DOHH2 (cell line): ENCODE data around the gene LRRC38.

Experiments
- H3F3A ChIP-seq: fragments of 200-600 bp; sonication (generic), shearing (Covaris generic); 2 replicates; pipeline ENCODE4 v1.6.0; 2016; ENCODE audit warnings: antibody characterized with exemption, mild to moderate bottlenecking; ENCODE audit not compliant: control insufficient read depth, insufficient read depth
- H3K27ac ChIP-seq: fragments of 200-600 bp; sonication (generic); 2 replicates; pipeline ENCODE4 v1.5.1; 2014; ENCODE audit warnings: low read depth, mild to moderate bottlenecking, low read length, moderate library complexity
- H3K27me3 ChIP-seq: fragments of 200-600 bp; sonication (generic); 2 replicates; pipeline ENCODE4 v1.6.1; 2014; ENCODE audit warnings: mild to moderate bottlenecking, low read length, mixed read lengths; ENCODE audit not compliant: control insufficient read depth
- H3K36me3 ChIP-seq: fragments of 200-600 bp; sonication (generic); 2 replicates; pipeline ENCODE4 v1.6.1; 2014; ENCODE audit warnings: mild to moderate bottlenecking, low read length, moderate library complexity, mixed read lengths; ENCODE audit not compliant: control insufficient read depth
- H3K4me1 ChIP-seq: fragments of 200-600 bp; sonication (generic); 2 replicates; pipeline ENCODE4 v1.6.1; 2014; ENCODE audit warnings: mild to moderate bottlenecking, low read length, mixed read lengths; ENCODE audit not compliant: control insufficient read depth
- H3K4me2 ChIP-seq: fragments of 200-600 bp; sonication (generic); 2 replicates; pipeline ENCODE4 v1.6.0; 2014; ENCODE audit warnings: mild to moderate bottlenecking, low read length, moderate library complexity
- H3K4me3 ChIP-seq: fragments of 200-600 bp; sonication (generic); 2 replicates; pipeline ENCODE4 v1.5.1; 2014; ENCODE audit warnings: mild to moderate bottlenecking, low read length, mixed read lengths
- H3K79me2 ChIP-seq: fragments of 200-600 bp; sonication (generic); 2 replicates; pipeline ENCODE4 v1.6.1; 2014; ENCODE audit warnings: mild to moderate bottlenecking, low read length, mixed read lengths; ENCODE audit not compliant: control insufficient read depth
- H3K9me2 ChIP-seq: fragments of 200-600 bp; sonication (generic); replicated peaks from 2 replicates; pipeline ENCODE4 v1.6.1; 2014; ENCODE audit warnings: mild to moderate bottlenecking, low read length, mixed read lengths; ENCODE audit not compliant: control insufficient read depth
- H3K9me3 ChIP-seq: fragments of 200-600 bp; sonication (generic); 2 replicates; pipeline ENCODE4 v1.6.1; 2014; ENCODE audit warnings: antibody characterized with exemption, low read length, mixed read lengths; ENCODE audit not compliant: control insufficient read depth, insufficient read depth
- H4K20me1 ChIP-seq: fragments of 200-600 bp; sonication (generic); 2 replicates; pipeline ENCODE4 v1.6.0; 2014; ENCODE audit warnings: low read depth, mild to moderate bottlenecking, antibody characterized with exemption, low read length, moderate library complexity; ENCODE audit not compliant: control insufficient read depth, insufficient read depth
- CTCF ChIP-seq: fragments of 200-600 bp; sonication (generic); IDR thresholded peaks from one replicate; pipeline ENCODE4 v1.5.1; 2014; ENCODE audit warnings: antibody characterized with exemption, mild to moderate bottlenecking, low read depth, low read length; ENCODE audit not compliant: poor library complexity, severe bottlenecking
- EZH2phosphoT487 ChIP-seq: fragments of 200-600 bp; sonication (generic); IDR thresholded peaks from 2 replicates; pipeline ENCODE4 v1.6.1; 2017; ENCODE audit warnings: borderline replicate concordance, mild to moderate bottlenecking, antibody characterized with exemption, low read length, moderate library complexity, mixed read lengths

LRRC38 gene

GRCh38 chr1:13554798-13555197 lies 41.0 kb upstream of the LRRC38 start:
- Histone ChIP-seq H3K4me3 (no peak overlapping the region), H3K27ac (no peak overlapping the region), H3K79me2 (no peaks in the 10 kb centered on the region), H3K27me3 (peaks cover 6% of the 10 kb centered on the region; the same call in 1 of the 2 replicates), H4K20me1 (no peaks in the 10 kb centered on the region), H3K4me2 (no peak overlapping the region), H3K4me1 (no peaks in the 10 kb centered on the region), H3K36me3 (no peaks in the 10 kb centered on the region), H3K9me3 (no peaks in the 10 kb centered on the region), H3K9me2 (no peaks in the 10 kb centered on the region), H3F3A (no peaks in the 10 kb centered on the region)
- TF ChIP-seq EZH2phosphoT487 (no peak), CTCF (no peak)

GRCh38 chr1:13550663-13551062 lies 36.9 kb upstream of the LRRC38 start:
- Histone ChIP-seq H3K36me3 (no peaks in the 10 kb centered on the region), H3K79me2 (no peaks in the 10 kb centered on the region), H3K27me3 (no peaks in the 10 kb centered on the region), H3K4me1 (no peaks in the 10 kb centered on the region), H3K27ac (no peak overlapping the region), H3K4me3 (no peak overlapping the region), H3K9me2 (no peaks in the 10 kb centered on the region), H3K4me2 (no peak overlapping the region), H3K9me3 (no peaks in the 10 kb centered on the region), H3F3A (no peaks in the 10 kb centered on the region), H4K20me1 (no peaks in the 10 kb centered on the region)
- no peak for TF ChIP-seq CTCF
- no peak for TF ChIP-seq EZH2phosphoT487

- H4K20me1 ChIP-seq, result no peaks in the 10 kb centered on the region
- no peak for TF ChIP-seq CTCF
- no peak for TF ChIP-seq EZH2phosphoT487
- H3K79me2 ChIP-seq, result no peaks in the 10 kb centered on the region
- no peaks in the 10 kb centered on the region for H3K27me3 ChIP-seq
- H3K9me2 ChIP-seq, result no peaks in the 10 kb centered on the region
- H3K36me3 ChIP-seq, result no peaks in the 10 kb centered on the region
- H3K27ac ChIP-seq, result no peak overlapping the region
- H3K4me2 ChIP-seq, result no peak overlapping the region
- no peaks in the 10 kb centered on the region for H3F3A ChIP-seq
- no peaks in the 10 kb centered on the region for H3K4me1 ChIP-seq
- no peaks in the 10 kb centered on the region for H3K9me3 ChIP-seq
- no peak overlapping the region for H3K4me3 ChIP-seq
These were observed 35.7 kb upstream of the LRRC38 start for GRCh38 chr1:13549521-13549920.

- Histone ChIP-seq H3K4me3 (no peak overlapping the region), H3K36me3 (no peaks in the 10 kb centered on the region), H3K79me2 (no peaks in the 10 kb centered on the region), H3K4me1 (no peaks in the 10 kb centered on the region), H3K4me2 (no peak overlapping the region), H3K9me2 (no peaks in the 10 kb centered on the region), H3K27me3 (no peaks in the 10 kb centered on the region), H3K9me3 (no peaks in the 10 kb centered on the region), H3F3A (no peaks in the 10 kb centered on the region), H3K27ac (no peak overlapping the region), H4K20me1 (no peaks in the 10 kb centered on the region)
- TF ChIP-seq CTCF (no peak), EZH2phosphoT487 (no peak)
These were observed 35.2 kb upstream of the LRRC38 start for GRCh38 chr1:13549021-13549420.
